GM12865 (cell line): ENCODE data around the gene CCL7.

Experiments used
- DNase-seq: peaks from one replicate; pipeline ENCODE4 v3.0.0; 2010; ENCODE audit warnings: low read depth
- H3K4me3 ChIP-seq: 2 replicates; pipeline ENCODE4 v1.5.1; 2011; ENCODE audit warnings: mild to moderate bottlenecking, low read depth, low read length, control low read depth
- TF ChIP-seq, protein P1 (sequence below): IDR thresholded peaks from 2 replicates; pipeline ENCODE4 v1.5.1; 2011; ENCODE audit warnings: low read length, control low read depth, low read depth, inconsistent platforms; ENCODE audit not compliant: insufficient read depth; ENCODE audit errors: missing control alignments

Gene CCL7

DNA sequence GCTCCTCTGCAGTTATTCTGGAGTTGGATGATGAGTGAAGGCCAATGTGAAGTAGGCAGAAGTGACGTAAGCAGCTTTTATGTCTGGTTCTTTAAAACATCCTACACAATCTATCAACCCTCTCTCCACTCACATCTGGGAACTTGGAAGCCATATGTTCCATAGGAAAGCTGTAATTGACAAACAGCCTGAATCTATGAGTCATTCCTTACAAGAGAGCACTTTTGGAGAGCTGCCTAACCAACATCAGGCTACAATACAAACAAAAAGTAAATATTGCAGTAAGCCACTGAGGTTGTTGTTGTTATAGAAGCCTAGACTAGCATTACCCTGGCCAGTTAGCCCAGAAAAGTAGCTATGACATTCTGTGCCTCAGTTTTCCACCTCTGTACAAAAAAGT is 5.9 kb downstream of the CCL7 start:
- no peak overlapping the region for H3K4me3 ChIP-seq
- TF ChIP-seq, protein P1, sequence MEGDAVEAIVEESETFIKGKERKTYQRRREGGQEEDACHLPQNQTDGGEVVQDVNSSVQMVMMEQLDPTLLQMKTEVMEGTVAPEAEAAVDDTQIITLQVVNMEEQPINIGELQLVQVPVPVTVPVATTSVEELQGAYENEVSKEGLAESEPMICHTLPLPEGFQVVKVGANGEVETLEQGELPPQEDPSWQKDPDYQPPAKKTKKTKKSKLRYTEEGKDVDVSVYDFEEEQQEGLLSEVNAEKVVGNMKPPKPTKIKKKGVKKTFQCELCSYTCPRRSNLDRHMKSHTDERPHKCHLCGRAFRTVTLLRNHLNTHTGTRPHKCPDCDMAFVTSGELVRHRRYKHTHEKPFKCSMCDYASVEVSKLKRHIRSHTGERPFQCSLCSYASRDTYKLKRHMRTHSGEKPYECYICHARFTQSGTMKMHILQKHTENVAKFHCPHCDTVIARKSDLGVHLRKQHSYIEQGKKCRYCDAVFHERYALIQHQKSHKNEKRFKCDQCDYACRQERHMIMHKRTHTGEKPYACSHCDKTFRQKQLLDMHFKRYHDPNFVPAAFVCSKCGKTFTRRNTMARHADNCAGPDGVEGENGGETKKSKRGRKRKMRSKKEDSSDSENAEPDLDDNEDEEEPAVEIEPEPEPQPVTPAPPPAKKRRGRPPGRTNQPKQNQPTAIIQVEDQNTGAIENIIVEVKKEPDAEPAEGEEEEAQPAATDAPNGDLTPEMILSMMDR, result no peak
- DNase-seq, result no peak

DNA sequence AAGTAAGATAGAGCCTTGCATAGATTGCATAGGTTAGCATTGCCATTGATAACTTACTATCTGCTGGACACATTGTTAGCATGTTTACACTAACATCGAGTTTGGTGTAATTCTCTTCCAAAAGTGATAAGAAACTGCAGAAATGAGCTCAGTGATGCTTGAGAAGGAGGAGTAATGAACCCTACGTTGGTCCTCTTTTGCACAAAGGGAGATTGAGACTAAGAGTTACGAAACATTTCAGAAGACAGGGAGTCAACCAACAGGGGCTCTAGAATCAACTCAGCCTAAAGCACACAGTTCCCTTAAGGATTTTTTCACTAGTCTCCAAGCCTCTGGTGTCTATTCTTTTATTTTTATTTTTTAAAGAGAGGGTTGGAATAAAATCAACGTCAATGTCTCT is 6.8 kb downstream of the CCL7 start:
- H3K4me3 ChIP-seq, result no peak overlapping the region
- TF ChIP-seq, protein P1, result no peak
- no peak for DNase-seq

DNA sequence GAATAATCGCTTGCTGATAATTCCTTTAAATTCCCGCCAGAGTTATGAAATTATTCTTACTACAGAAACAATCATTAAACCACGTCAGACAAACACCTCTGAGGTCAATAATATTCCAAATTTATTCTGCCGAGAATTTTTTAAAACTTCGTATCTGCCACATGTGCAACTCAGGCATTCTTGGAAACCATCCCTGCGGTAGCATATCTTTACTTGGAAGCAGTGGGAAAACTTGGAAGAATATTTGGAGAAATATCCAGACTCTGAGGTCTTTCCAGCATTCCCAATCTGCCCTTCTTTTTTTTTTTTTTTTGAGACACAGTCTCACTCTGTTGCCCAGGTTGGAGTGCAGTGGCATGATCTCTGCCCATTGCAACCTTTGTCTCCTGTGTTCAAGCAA is 13.6 kb downstream of the CCL7 start:
- TF ChIP-seq, protein P1, result no peak
- DNase-seq, result no peak
- no peak overlapping the region for H3K4me3 ChIP-seq

DNA sequence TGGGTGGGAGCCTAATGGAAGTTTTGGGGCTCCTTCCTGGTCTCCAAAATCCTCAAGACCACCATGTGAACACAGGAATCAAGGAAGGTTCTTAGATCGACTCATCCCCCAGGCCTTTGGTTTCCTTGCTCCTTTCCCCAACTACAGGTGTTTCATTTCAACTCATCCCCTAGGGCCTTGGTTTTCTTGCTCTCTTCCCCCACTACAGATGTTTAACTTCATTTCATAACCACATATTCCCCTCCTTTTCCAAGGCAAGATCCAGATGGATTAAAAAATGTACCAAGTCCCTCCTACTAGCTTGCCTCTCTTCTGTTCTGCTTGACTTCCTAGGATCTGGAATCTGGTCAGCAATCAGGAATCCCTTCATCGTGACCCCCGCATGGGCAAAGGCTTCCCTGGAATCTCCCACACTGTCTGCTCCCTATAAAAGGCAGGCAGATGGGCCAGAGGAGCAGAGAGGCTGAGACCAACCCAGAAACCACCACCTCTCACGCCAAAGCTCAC is 15.3 kb downstream of the CCL7 start, which contains the start of gene CCL11:
CCL11 (plus strand) TSS at position 457 of the 507 bp plus-strand sequence. CDS start 67 bp downstream, outside the sequence.
- TF ChIP-seq, protein P1, result no peak
- H3K4me3 ChIP-seq, result no peak within 1 kb of the TSS
- DNase-seq, result no peak

DNA sequence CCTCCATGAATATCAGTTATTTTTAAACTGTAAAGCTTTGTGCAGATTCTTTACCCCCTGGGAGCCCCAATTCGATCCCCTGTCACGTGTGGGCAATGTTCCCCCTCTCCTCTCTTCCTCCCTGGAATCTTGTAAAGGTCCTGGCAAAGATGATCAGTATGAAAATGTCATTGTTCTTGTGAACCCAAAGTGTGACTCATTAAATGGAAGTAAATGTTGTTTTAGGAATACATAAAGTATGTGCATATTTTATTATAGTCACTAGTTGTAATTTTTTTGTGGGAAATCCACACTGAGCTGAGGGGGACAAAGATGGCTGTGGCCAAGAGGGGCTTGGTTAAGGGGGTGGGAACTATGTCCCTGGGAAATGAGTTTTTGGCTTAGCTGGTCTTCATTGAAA is 17.9 kb downstream of the CCL7 start:
- TF ChIP-seq, protein P1, result no peak
- no peak overlapping the region for H3K4me3 ChIP-seq
- no peak for DNase-seq

DNA sequence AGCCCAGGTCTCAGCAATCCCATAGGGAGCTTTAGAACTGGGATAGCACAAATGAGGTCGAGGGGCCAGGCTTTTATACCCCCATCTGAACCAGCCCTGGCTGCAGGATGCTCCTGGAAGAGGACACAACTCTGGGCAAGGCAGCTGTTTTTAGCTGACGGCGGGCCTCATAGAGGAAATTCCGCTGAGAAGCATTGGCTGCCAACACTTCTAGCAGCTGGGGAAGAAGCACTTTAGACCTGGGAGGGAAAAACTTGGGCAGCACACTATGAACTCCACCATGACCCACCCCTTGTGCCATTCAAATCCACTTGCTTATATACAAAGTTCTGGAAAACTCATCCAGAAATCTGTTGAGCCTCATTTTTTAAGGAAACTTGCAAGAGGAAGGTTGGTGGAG is 20.6 kb downstream of the CCL7 start:
- H3K4me3 ChIP-seq, result no peak overlapping the region
- no peak for DNase-seq
- TF ChIP-seq, protein P1, result no peak

DNA sequence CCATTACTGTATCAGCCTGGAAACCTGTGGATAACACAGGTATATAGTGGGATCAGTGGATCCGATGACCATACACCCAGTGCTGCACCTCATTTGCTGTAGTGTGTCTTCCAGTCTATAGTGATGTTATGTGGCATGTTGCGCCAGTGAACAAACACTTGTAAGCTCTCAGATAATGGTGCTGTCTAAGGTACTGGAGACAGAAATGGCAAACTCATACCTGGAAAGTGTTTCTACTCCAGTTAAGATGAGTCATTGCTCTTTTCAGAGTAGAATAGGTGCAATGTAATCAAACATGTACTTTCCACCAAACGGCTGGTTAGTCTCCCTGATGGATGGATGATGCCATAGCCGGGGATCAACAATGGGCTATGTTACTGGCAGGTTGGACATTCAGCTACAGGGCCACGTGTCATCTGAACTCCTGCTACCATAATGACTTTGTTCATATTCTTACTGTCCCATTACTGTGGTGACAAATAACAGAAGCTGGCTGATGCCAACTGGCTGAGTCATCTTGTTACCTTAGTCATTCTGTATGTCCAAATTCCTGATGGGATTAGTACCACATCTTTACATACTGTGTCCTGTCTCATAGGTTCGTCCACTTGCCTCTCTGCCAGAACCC is 21.8 kb downstream of the CCL7 start:
- no peak overlapping the region for H3K4me3 ChIP-seq
- TF ChIP-seq, protein P1, result no peak
- no peak for DNase-seq
